Activated CD4-positive, alpha-beta T cell treated with anti-CD3 and anti-CD28 coated beads, Interleukin-2, amount 50 U/mL, for 16 hours (primary cell): ENCODE measurements around the gene KIF1C.
"Not testable (repeated sequence)": the region's sequence is repeated elsewhere in the genome, so short reads cannot be mapped to it uniquely, and the experiment has no call there.

Experiments used
- DNase-seq: peaks from one replicate; pipeline ENCODE4 v3.0.0-alpha.2; 2020

The KIF1C gene

GRCh38 chr17:5002121-5002788 lies 4.5 kb downstream of the KIF1C start:
- DNase-seq = no peak

DNA sequence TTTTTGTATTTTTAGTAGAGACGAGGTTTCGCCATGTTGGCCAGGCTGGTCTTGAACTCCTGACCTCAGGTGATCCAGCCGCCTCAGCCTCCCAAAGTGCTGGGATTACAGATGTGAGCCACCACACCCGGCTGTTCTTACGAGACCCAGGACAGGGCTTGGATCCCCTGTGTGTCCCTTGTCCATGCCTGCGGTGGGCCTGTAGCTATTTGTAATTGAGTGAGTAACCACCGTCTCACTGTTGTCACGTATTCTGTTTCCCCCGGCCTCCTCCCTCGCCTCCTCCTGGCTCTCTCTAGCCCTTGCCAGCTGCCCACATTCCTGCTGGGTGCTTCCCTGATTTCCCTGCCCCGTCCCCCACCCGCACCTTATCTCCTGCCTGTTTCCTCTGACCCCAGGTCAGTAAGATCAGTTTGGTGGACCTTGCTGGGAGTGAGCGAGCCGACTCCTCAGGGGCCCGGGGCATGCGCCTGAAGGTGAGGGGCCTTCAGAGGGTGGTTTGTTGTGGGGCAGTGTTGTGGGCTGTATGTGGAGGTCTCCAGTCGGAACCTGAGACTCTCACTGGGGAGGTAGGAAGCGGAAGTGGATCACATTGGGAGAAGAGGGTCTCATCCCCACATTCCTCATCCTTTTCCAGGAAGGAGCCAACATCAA lies 5.6 kb downstream of the KIF1C start:
- DNase-seq = no peak

DNA sequence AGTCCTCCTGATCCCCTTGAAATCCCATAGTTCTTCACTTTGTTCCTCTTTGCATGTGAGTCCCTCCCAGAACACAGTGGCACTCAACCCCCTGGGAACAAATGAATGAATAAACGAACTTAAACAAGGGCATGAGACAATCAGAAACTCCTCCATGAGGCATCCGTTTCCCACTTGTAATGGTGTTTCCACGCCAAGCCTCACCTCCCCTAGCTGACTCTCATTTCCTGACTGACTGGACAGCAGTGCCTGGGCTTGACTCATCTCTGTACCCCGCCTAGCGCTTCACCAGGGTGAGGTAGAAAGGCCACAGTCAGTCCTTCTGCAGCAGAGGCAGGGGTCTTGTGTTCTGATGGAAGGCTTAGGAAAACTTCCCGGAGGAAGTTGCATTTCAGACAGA lies 14.2 kb downstream of the KIF1C start:
- peak; percentile 86 for DNase-seq

- DNase-seq = no peak
Observed at GRCh38 chr17:5014357-5014756, 16.6 kb downstream of the KIF1C start.

GRCh38 chr17:5019475-5019956 lies 21.8 kb downstream of the KIF1C start:
- DNase-seq = peak; percentile 63

GRCh38 chr17:5020502-5021023 lies 22.8 kb downstream of the KIF1C start:
- DNase-seq = no peak

GRCh38 chr17:5022171-5022711 lies 24.5 kb downstream of the KIF1C start:
- no peak for DNase-seq

DNA sequence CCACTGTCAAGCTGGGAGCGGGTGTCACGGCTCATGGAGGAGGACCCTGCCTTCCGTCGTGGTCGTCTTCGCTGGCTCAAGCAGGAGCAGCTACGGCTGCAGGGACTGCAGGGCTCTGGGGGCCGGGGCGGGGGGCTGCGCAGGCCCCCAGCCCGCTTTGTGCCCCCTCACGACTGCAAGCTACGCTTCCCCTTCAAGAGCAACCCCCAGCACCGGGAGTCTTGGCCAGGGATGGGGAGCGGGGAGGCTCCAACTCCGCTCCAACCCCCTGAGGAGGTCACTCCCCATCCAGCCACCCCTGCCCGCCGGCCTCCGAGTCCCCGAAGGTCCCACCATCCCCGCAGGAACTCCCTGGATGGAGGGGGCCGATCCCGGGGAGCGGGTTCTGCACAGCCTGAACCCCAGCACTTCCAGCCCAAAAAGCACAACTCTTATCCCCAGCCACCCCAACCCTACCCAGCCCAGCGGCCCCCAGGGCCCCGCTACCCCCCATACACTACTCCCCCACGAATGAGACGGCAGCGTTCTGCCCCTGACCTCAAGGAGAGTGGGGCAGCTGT lies 25.9 kb downstream of the KIF1C start:
- no peak for DNase-seq

DNA sequence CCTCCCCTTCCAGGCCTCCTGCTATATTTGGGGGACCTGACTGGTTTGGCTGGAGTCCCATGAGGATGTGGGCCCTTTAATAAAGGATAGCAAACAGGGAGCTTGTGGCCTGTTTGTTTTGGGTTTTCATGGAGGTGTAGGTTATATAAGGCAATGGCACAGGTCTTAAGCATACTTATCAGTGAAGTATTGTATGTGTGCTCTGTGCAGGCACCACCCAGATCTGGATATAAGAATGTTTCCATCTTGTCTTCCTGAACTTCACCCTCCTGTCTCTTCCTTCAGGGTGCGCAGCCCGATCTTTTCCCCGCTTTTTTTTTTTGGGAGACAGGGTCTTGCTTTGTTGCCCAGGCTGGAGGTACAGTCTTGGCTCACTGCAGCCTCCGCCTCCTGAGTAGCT lies 26.9 kb downstream of the KIF1C start:
- no peak for DNase-seq

DNA sequence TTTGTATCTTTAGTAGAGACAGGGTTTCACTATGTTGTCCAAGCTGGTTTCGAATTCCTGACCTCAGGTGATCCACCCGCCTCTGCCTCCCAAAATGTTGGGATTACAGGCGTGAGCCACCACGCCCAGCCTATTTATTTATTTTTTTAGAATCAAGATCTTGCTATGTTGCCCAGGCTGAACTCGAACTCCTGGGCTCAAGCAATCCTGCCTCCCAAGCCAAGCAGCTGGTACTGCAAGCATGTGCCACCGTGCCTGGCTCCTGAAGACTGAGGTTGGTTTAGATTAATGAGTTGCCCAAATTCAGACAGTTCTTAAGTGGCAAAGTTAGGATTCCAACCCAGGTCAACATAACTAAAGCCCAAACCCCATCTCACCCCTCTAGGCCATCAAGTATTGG lies 29.5 kb downstream of the KIF1C start:
- DNase-seq = no peak

GRCh38 chr17:5027916-5028315 lies 30.2 kb downstream of the KIF1C start:
- DNase-seq = no peak

GRCh38 chr17:5030168-5030567 lies 32.4 kb downstream of the KIF1C start:
- not testable (repeated sequence) for DNase-seq

DNA sequence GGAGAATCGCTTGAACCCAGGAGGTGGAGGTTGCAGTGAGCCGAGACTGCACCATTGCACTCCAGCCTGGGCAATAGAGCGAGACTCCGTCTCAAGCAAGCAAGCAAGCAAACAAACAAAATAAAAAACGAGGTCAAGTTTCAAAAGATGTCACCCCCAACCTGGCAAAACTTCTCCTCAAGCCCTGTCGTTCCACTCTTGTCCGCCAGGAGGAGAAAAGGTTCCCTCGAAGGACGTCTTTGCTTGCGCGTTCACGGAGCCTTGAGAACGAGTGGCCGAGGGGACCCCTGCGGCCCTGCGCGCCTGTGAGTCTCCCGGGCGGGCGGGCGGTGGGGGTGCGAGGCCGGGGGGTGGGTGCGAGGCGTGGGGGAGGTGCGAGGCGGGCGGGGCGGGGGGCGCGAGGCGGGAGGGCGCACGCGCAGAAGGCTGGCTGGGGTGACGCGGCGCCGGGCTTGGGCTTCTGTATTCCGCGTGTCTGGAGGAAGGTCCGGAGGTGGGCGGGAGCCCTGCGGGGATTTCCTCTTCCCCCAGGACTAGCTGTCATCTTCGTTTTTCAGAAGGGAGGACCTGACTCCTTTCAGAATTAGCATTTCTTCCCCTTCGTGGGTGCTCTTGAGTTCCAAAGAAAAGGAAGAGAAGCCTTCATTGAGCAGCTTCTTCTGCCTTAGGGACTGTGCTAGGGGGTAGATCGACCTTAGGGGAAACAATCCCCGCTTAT lies 33.8 kb downstream of the KIF1C start:
- peak; percentile 83 for DNase-seq

DNA sequence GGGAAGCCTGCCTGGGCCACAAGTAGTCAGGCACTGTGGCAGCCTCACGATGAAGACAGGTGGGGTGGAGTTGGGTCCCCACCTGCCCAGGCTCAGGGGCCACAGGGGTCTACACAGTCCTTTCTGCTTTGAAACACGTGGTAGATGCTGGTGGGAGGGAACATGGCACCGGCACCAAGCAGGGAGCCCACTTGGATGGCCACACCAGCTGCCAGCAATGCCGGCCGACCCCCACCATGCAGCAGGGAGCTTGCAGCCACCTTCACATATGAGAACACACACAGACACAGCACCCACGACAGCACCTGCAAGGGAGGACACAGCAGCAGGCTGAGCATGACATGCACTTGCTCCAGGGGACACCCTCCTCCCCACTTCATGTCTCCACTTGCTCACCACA lies 35.1 kb downstream of the KIF1C start:
- DNase-seq = no peak

DNA sequence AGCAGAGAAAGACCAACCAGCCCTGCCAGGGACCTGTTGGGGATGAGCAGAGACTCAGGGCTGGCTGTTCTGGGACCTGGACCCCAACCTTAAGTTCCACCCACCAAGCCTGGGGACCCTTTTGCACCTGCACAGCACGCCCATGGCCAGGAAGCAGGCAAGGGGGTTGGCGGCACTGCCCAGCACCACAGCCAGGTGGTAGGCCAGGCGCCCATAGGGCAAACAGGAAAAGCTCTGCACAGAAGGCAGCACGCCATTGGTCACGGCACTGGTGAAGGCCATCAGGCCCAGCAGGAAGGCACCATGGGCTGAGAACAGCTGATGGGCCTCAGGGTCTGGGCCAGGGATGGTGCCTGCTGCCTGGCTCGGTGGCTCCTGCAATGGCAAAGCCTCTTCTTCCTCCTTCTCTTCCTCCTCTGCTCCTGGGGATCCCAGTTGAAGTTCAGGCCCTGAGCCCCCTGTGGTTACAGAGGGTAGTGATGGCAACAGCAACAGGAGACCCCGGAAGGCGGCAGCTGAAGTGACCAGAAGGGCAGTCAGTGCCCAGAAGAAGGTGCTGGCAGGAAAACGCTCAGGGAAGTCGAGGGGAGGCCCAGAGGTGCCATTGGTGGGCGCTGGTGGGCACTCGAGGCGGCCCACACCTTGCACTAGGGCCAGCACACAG lies 35.7 kb downstream of the KIF1C start:
- DNase-seq = no peak

- DNase-seq = no peak
Observed at GRCh38 chr17:5034063-5034462, 36.3 kb downstream of the KIF1C start.

- DNase-seq = no peak
Observed at GRCh38 chr17:5034651-5035050, 36.9 kb downstream of the KIF1C start.

GRCh38 chr17:5035315-5035714 lies 37.6 kb downstream of the KIF1C start, which contains the start of gene SLC52A1:
SLC52A1 (minus strand) TSS chr17:5035426; CDS start chr17:5034606, 820 bp downstream.
- no peak for DNase-seq

GRCh38 chr17:5042157-5043022 lies 44.6 kb downstream of the KIF1C start:
- peak; percentile 30 for DNase-seq

GRCh38 chr17:5043524-5043923 lies 45.8 kb downstream of the KIF1C start:
- no peak for DNase-seq

DNA sequence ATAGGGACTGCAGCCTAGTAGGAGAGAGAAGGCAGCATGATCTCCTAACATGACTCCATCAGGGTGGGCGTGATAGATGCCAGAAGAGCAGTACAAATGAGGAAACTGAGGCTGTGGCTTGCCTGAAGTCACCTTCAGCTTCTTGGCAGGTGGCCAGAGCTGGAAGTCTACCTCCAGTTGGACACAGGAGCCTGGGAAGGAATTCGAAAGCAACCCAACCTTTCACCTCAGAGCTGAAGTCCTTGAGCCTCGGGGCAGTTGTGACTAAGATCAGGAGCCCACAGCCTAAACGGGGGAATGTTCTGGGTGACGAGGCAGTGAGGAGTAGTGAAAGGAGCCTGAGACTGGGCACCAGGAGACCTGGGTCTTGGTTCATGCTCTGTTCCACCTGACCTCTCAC lies 46.9 kb downstream of the KIF1C start:
- DNase-seq = no peak
